Thoracic aorta (tissue), 2 donors: ENCODE measurements around the gene SYTL3. TPM values are rescaled to one million over a fixed set of nuclear protein-coding genes. Genes with fewer than 3 reads are reported as not detected.
"Not testable (repeated sequence)": the region's sequence is repeated elsewhere in the genome, so short reads cannot be mapped to it uniquely, and the experiment has no call there.

Source experiments
- ATAC-seq: fragments of 150-250 bp; one replicate; pipeline ENCODE4 v1.8.0; 2017; ENCODE audit warnings: low read depth; ENCODE audit not compliant: insufficient number of reproducible peaks, low FRiP score
- DNase-seq: peaks from one replicate; pipeline ENCODE4 v3.0.0-alpha.2; 2020; ENCODE audit warnings: low spot score
- H3K27ac ChIP-seq, 2 donors: fragments of 200-600 bp; sonication (generic); 1 replicate in 1 of 2; 2 replicates in 1 of 2; pipeline ENCODE4 v1.5.1; 2016; ENCODE audit warnings: mild to moderate bottlenecking in 2 of 2, moderate library complexity in 2 of 2
- H3K27me3 ChIP-seq: fragments of 200-600 bp; sonication (generic); replicated peaks from 2 replicates; pipeline ENCODE4 v1.6.0; 2016; ENCODE audit warnings: mild to moderate bottlenecking; ENCODE audit not compliant: insufficient read depth
- H3K36me3 ChIP-seq: fragments of 200-600 bp; sonication (generic); one replicate; pipeline ENCODE4 v1.5.1; 2016
- H3K4me1 ChIP-seq, 2 donors: fragments of 200-600 bp; sonication (generic); 1 replicate in 1 of 2; 2 replicates in 1 of 2; pipeline versions ENCODE4 v1.5.1 to v1.6.0; 2016; ENCODE audit warnings: low read depth in 2 of 2, mild to moderate bottlenecking in 1 of 2; ENCODE audit not compliant: control insufficient read depth in 1 of 2
- H3K4me3 ChIP-seq: fragments of 200-600 bp; sonication (generic); 2 replicates; pipeline ENCODE4 v1.5.1; 2016; ENCODE audit warnings: mild to moderate bottlenecking
- H3K9me3 ChIP-seq: fragments of 200-600 bp; sonication (generic); 2 replicates; pipeline ENCODE4 v1.5.1; 2016
- CTCF ChIP-seq: fragments of 200-600 bp; sonication (generic); IDR thresholded peaks from one replicate; pipeline ENCODE4 v1.5.1; 2019; ENCODE audit warnings: antibody characterized with exemption
- total RNA-seq, 2 donors: library from RNA; depleted of rRNA; stranded (reverse); fragments of >200 nt; gene quantifications; one replicate each; pipeline versions ENCODE4 v1.1.0 to v1.2.3, GENCODE V29; 2016

The SYTL3 gene
- 1 to 10 TPM; 7.1 to 9.6 TPM for total RNA-seq

- no peak for TF ChIP-seq CTCF
- no peak for ATAC-seq
- no peaks in the 10 kb centered on the region for H3K9me3 ChIP-seq
- no peak for DNase-seq
- peak within 1 kb of the TSS; percentile 30 to 58 for H3K27ac ChIP-seq
- peak within 1 kb of the TSS; percentile 37 for H3K4me3 ChIP-seq
- peaks cover 0 to 29% of the 10 kb centered on the region in 2 donors for H3K4me1 ChIP-seq
- H3K36me3 ChIP-seq = no peaks in the 10 kb centered on the region
- no peaks in the 10 kb centered on the region for H3K27me3 ChIP-seq
Observed at GRCh38 chr6:158649289-158650143, at the start of gene SYTL3. TSS of gene SYTL3 (plus strand) at chr6:158650054. CDS start at chr6:158663269, 13,215 bp downstream.

GRCh38 chr6:158603261-158604047 lies 46.4 kb upstream of the SYTL3 start:
- ATAC-seq = no peak

GRCh38 chr6:158604048-158604406 lies 45.8 kb upstream of the SYTL3 start:
- peaks cover 0 to 16% of the 10 kb centered on the region in 2 donors for H3K4me1 ChIP-seq
- H3K36me3 ChIP-seq = peaks cover 4% of the 10 kb centered on the region
- ATAC-seq (no peak), DNase-seq (no peak)
- H3K27me3 ChIP-seq = no peaks in the 10 kb centered on the region
- no peaks in the 10 kb centered on the region for H3K9me3 ChIP-seq
- no peak overlapping the region for H3K4me3 ChIP-seq
- no peak overlapping the region for H3K27ac ChIP-seq
- no peak for TF ChIP-seq CTCF

More at GRCh38 chr6:158603261-158604047, 46.4 kb upstream of the SYTL3 start:
- TF ChIP-seq CTCF = no peak
- Histone ChIP-seq H3K27ac (no peak overlapping the region), H3K4me1 (peaks cover 0 to 10% of the 10 kb centered on the region in 2 donors), H3K27me3 (no peaks in the 10 kb centered on the region), H3K4me3 (no peak overlapping the region), H3K36me3 (peaks cover 4% of the 10 kb centered on the region), H3K9me3 (no peaks in the 10 kb centered on the region)
- DNase-seq = no peak

DNA sequence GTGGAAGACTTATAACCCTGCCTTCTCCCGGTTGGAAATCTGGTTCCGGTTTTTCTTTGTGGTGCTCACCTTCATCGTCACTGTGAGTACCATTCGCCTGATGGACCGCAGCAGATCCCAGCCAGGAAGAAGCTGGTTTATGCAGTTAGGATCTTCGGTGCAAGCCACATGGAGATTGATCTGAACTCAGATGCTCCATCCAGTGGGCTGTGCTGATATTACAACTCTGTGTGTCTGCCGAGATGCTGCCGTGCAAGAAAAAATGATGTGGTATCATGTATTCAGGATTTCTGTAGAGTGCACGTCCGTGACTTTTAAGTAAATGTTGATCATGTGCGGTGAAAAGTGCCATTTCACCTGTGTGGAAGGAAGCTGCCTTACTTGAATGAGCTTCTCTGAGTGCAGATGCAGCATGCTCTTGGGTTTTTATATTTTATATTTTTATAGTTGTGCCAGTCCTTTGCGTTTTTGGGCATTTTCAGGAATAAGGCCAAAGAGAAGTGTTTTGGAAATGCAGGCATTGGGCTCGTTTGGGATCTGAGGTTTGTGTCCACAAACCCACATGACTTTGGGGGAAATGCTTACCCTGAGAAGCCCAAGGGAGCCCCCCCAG lies 44.5 kb upstream of the SYTL3 start:
- no peaks in the 10 kb centered on the region for H3K9me3 ChIP-seq
- peaks cover 4% of the 10 kb centered on the region for H3K36me3 ChIP-seq
- DNase-seq (no peak), ATAC-seq (no peak)
- no peak overlapping the region for H3K4me3 ChIP-seq
- peak; percentile 71 for TF ChIP-seq CTCF
- no peaks in the 10 kb centered on the region for H3K27me3 ChIP-seq
- peaks cover 0 to 29% of the 10 kb centered on the region in 2 donors for H3K4me1 ChIP-seq
- H3K27ac ChIP-seq = no peak overlapping the region

- not testable (repeated sequence) for H3K36me3 ChIP-seq, H3K27ac ChIP-seq, H3K4me3 ChIP-seq, DNase-seq, H3K27me3 ChIP-seq, H3K9me3 ChIP-seq, ATAC-seq
- H3K4me1 ChIP-seq = peaks cover 0 to 36% of the 10 kb centered on the region in 2 donors
Observed at GRCh38 chr6:158606011-158606410, 43.8 kb upstream of the SYTL3 start.
